GM18867 (cell line): Measurements from ENCODE around the gene NR1H4.
"Not testable (repeated sequence)": the region's sequence is repeated elsewhere in the genome, so short reads cannot be mapped to it uniquely, and the experiment has no call there.

Source experiments
- ATAC-seq: cut with Tn5 transposase; IDR thresholded peaks from one replicate; pipeline ENCODE4 v1.9.1; 2021; ENCODE audit warnings: mild to moderate bottlenecking, moderate library complexity; ENCODE audit not compliant: unreplicated experiment

Gene NR1H4

DNA sequence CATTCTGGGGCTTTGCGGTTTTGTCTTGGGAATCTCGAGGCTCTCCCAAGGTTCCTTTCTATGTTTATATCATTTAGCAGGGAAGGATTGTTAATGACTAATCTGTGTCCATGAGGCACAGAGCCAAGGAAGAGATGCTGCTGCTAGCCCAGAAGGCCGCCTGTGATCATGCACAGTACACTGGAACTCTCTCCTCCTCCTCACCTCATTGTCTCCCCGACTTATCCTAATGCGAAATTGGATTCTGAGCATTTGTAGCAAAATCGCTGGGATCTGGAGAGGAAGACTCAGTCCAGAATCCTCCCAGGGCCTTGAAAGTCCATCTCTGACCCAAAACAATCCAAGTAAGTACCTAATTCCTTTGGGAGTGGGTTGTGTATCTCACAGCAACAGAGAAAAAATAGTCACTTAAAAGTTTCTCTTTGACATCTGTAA lies at the start of gene NR1H4:
Gene NR1H4 (plus strand): TSS at position 151 of the 435 bp plus-strand sequence. CDS start 19,458 bp downstream, outside the sequence.
- ATAC-seq, result no peak

DNA sequence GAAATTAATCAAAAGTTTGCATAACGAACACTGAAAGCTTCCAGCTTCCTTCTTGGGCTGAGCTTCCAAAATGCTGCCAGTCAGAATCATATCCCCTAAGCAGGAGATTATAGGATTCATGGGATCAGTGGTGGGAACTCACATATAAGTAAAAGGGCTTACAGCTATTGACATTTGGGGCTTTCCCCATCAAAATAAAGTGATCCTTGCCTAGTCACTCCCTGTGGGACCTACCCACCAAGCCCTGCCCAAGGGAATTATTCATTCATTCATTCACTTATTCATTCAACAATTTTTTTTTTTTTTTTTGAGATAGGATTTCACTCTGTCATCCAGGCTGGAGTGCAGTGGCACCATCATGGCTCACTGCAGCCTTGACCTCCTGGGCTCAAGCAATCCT lies 47.5 kb upstream of the NR1H4 start:
- no peak for ATAC-seq

DNA sequence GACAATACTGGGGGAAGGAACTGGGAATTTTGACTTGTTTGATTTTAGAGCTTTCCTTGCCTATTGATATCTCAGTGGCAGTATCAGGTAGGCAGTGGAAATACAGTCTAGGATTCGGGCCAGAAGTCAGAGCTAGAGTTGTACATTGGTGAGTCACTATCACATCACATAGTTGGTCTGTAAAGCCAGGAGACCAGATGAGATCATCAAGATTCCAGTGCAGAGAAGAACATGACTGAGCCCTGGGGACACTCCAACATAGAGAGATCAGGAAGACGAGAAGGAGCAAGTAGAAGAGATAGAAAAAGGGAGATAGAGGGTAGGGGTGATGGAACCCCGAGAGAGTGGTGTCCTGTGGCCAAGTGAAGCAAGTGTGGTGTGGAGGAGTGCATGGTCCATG lies 46.6 kb upstream of the NR1H4 start:
- no peak for ATAC-seq

DNA sequence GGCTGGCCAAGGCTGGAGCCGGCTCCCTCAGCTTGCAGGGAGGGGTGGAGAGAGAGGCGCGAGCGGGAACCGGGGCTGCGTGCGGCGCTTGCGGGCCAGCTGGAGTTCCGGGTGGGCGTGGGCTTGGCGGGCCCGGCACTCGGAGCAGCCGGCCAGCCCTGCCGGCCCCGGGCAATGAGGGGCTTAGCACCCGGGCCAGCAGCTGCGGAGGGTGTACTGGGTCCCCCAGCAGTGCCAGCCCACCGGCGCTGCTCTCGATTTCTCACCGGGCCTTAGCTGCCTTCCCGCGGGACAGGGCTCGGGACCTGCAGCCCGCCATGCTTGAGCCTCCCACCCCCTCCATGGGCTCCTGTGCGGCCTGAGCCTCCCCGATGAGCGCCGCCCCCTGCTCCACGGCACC lies 43.4 kb upstream of the NR1H4 start:
- not testable (repeated sequence) for ATAC-seq

DNA sequence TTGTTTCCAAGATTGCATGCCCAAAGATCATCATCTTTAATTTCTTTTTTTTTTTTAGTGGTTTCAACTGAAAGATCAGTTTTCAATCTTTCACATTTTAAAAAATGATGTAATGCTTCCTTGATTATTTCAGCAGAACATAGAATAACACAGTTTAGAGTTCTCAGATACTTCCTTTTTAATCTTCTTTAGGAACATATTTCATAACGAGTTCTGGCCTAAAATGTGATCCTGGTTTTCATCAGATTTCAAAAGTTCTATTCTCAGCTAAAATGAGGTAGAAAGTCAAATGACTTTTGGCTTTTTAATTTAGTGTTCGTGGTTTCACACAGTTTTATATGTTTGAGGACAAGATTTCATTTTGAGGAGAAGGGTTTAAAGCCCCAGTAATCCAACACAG lies 40.0 kb upstream of the NR1H4 start:
- no peak for ATAC-seq

DNA sequence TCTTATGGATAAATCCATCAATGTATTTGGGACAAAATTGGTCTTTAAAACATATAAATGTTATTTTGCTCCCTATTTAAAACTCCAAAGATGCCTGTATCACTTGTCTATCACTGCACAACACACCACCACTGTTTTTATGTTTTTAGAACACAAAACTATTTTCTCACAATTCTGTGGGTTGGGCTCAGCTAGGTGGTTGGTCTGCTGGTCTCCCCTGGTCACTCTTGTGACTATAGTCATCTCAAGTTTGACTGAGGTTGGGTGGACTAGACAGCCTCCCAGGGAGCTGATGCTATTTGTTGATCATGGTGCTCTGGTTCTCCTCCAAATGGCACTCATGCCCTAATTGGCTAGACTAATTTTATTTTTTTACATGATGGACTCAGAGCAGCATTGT lies 39.5 kb upstream of the NR1H4 start:
- no peak for ATAC-seq

DNA sequence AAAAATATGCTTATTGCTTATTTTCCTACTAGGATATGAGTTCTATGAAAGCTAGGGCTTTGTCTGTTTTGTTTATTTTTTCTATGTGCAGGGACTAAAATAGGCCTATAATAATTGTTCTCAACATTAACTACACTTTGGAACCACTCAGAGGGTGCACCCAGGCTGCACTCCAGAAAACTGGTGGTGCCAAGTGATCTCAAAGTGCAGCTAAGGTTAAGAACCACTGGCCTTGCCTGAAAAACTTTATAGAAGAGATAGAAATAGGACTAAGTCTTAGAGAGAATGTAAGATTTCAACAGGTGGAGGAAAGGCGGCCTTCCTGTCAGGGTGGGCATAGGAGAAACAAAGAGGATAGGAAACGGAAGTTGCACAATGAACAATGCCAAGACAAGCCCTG lies 37.7 kb upstream of the NR1H4 start:
- ATAC-seq, result no peak

DNA sequence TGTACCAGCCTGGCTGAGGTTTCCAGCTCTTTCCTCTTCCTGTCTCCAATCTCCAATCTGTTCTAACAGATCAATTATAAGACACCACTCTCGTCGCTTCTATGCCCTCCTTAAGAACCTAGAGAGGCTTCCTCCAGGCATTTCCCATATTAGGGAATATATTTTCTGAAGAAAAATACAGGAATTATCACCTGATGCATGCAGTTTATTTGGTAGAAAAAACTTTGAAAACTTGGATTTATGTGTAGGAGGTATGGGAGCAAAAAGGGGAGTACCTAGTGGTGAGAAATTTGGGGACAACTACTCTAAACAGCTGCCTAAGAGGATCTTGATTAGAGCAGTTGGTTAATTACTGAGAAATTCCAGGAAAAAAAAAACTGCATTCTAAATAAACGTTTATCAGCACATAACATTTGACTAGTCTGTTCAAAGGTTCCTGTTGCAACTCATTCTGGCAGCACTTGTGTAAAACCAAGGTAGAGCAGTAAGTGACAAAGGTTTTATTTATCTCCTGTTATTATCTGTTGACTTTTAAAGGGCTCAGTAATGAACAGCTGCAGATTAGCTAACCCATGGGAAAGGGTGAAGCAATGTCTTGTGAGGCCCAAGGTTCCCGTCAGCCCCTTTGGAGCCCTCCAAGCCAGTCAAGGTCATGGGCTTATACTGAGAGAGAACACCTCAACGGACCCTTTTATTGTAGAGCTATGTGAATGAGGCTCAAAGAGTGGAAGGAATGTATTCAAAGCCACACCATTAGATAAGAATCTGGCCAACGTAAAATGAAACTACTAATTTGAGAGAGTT lies 36.4 kb upstream of the NR1H4 start:
- no peak for ATAC-seq

DNA sequence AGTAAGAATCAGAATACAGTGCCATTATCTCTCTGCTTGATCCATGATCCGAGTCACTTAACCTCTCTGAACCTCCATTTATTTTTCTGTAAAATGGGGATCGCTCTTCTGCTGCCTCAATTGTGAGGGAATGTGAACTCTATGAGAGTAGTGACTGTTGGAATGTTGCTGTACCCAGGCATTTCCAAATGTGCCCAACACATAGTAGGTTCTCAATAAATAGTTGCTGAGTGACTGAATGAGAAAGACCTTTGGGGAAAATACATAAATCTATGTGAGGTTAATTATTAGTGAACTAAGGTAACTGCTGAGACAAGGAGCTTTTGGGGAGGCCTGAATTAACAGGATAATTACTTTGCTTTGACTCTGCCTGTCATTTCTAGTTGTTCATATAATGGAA lies 33.9 kb upstream of the NR1H4 start:
- ATAC-seq, result no peak

DNA sequence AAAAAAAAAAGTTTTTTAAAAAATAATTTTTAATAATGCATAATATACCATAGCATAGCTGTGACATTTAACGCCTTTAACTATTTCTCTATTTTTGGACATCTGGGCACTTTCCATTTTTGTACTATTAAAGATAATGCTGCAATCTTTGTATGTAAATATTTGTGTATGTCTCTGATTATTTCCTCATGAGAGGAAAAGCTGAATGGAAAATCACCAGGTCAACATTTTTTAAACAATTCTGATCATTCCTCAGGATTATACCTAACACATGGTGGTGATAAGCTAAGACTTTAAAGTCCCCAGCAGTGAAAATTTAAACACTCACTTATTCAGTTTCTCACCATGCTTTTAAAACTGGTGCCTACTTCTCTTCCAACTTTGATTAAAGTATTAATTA lies 31.3 kb upstream of the NR1H4 start:
- ATAC-seq, result no peak

DNA sequence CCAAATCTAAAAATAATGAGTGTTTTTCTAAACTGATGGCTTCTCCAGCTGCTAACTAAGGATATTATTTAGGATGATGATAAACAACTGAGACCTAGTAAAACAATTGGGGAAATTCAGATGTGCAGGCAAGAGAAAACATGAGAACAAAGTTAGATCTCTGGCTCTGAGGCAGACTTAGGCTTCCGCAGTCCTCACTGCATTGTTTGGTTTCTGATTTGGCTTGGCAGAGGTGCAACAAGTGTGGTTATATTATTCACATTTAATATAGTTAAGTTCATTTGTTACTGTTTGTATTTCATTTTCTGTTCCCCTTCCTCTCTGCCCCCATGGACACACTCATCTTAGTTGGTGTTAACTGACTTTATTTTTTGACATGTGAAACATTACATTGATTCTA lies 30.2 kb upstream of the NR1H4 start:
- no peak for ATAC-seq

DNA sequence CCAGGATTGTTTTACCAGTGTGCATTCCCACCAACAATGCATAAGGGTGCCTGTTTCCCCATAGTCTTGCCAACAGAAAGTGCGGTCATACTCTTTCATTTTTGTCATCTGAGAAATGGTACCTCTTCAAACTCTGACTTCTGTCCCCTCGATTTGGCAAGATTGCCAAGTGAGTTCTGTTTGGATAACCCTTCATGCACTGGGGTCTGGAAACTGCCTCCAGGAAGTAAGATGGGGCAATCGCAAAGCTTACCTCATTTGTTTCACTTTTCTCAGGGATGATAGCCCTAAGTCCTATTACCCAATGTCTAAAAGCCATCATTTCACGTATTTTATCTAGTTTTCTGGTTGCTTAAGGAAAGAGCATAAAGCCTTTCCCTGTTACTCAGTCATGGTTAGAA lies 28.6 kb upstream of the NR1H4 start:
- ATAC-seq, result no peak

DNA sequence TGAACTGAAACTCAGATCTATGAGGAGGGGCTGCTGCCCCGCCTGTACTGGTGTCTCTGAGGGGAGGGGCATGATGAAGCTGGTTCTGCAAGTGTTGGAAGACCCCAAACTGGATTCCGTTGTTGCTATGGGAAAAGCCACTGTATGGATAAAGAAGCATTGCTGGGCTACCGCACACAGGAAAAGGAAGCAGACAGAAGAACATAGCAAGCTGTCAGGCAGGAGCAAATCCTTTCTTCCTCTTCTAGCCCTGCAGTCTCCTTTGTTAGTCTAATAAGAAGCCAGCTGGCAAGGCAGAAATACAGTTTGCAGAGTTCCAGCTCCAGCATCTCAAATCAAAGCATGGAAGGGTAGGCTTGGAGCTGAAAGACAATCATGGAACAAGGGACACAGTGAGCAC lies 26.3 kb upstream of the NR1H4 start:
- ATAC-seq, result no peak

DNA sequence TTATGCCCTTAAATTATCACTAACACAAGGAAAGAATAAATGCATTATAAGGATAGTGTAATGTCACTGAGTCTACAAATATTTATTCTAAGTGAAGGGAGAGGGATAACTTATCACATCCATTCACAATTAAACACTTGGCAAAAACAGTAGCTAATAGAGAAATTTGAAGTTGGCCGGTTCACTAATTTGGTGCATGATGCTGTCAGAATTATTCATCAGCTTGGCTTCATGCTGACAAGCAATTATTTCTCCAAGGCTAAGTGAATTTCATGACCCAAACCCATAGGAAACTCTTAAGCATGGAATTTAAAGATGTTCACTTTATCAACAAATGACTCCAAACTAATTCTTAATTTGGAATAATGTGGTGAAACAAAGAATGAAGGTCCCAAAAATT lies 25.0 kb upstream of the NR1H4 start:
- ATAC-seq, result no peak

DNA sequence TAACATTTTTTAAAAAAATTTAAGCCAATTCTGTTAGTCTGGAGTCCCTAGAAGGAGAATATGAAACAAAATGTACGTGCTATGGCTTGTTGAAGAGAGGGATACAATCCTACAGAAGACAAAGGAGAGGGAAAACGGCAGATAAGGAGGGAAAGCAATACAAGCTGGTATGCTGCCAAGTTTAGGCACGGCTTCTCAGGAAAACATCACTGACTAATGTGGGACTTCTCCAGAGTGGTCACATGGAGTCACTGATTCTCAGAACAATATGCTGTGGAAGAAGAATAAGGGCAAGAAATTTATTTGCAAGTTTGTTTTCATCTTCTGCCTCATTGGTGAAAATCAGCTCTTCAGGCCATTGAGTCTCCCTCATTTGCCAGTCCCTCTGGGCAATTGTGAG lies 22.9 kb upstream of the NR1H4 start:
- no peak for ATAC-seq

DNA sequence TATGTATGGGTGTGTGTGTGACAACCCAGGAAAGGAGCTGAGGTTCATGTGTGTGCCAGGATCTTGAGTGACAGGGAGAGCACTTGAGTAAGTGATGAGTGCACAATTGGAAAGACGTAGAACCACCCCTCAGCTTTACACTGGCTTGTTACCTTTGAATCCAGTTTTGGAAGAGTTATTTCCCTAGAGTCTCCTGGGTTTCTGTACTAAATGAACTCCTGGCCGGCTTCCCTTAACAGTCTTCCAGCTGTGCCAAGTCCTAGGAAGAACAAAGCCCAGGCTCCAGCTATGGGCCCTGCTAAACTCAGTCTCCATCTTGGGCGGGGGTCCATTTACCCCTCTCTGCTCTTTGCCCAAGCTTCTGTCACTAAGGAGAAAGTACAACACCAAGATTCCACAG lies 19.7 kb upstream of the NR1H4 start:
- no peak for ATAC-seq

DNA sequence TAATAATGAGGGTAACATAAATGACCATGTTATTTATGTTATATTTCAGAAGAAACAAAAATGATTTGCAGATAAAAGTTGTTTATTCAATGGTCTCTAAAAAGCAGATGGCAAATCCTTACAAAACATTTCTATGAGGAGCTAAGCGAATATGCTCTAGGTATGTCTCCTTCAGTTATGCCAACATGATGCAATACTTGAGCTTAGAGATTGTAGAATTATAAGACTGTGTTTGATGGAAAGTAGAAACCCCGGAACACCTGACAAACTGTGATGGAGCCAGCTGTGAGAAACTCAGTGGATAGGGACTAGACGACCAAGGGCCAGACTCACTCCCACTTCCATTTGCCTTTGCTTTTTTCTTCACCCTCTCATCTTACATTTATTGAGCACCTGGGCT lies 17.8 kb upstream of the NR1H4 start:
- no peak for ATAC-seq

DNA sequence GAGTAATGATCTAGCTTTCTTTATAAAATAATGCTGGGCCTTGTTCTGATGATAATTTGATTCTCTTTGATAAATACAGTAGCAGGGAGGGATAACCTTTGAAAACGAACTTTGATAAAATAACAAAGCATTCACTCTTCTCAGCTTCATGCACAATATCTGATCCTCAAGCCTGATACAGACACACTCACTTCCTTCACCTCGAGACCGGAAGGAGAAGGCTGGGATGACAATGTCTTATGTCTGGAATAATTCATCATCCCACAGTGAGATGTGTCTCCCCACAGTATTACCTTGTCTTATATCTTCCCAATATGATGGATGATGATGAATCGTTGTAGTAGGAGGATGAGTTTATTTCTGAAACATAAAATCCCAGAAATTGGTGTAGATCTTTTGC lies 15.5 kb upstream of the NR1H4 start:
- ATAC-seq, result no peak

DNA sequence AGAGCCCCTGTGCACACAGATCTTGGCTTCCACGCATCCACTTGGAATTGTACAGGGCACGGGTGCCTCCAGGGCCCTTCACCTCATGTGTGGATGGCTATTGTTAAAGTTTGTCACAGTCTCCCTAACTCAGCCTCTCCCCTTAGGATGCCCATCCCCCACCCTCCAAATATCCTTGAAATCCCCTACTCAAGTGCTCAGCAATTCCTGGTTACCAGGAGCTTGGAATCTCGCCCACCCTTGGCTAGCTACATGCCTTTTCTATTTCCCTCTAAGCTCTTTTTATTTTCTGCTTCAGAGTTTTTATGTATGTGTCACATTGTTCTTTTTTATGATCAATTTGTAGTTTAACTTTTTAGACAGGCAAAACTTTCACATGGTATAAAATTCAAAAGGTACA lies 13.0 kb upstream of the NR1H4 start:
- ATAC-seq, result no peak

DNA sequence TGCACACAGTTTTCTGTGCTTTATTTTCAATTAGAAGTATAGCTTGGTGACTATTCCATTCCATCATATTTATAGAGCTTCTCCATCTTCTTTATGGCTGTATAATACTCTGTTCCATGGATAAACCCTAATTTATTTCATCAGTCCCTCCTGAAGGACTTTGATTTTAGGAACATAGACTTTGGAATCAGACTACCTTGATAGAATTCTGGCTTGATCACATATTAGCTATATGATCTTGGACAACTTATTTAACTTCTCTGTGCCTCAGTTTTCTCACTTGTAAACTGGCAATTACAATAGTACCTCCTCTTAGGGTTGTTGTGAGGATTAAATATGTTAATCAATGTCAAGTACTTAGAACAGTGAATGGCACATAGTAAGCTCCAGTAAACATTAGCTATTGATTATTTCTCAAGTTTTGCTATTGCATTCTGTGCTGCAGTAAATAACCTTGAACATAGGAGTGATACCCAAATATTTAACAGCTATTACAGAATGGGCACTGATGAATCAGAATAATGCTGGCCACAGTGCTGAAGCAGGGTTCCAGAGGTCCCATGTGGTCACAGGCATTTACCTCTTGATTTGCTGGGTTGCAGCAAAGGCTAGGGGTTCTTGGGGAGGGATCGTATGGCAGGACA lies 12.2 kb upstream of the NR1H4 start:
- ATAC-seq, result no peak

DNA sequence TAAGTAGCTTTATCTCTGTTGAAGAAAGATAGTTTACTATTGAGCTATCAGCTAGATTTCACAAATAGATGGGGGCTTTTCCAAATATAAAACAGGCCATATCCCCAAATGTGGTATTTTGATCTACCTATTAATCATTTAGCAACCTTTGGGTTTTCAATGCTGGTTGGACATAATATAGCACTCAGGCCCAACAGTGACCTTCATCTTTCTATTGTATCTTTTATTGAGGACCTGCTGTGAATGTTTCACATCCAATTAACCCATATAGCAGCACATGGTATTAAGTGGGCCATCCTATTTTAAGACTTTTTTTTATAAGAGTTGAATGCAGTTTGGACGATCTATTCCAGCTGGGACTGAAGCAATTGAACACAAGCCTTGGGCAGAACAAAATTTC lies 10.0 kb upstream of the NR1H4 start:
- no peak for ATAC-seq

DNA sequence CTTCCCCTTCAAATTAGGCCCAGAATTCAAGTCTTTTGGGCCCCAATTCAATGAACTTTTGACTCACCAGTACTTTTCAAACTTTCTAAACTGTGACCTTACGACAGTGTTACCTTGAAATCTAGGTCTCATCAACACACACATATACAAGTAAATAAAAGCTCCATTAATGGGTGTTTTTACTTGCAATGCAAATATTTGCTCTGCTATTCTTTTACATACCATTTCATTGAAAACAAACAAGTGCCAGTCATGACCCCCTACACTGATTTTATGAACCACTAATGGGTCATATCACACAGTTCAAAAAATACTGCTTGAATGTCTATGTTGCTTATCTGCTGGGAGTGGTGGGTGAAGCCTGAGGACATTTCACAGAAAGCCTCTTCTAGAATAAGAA lies 9.1 kb upstream of the NR1H4 start:
- no peak for ATAC-seq

DNA sequence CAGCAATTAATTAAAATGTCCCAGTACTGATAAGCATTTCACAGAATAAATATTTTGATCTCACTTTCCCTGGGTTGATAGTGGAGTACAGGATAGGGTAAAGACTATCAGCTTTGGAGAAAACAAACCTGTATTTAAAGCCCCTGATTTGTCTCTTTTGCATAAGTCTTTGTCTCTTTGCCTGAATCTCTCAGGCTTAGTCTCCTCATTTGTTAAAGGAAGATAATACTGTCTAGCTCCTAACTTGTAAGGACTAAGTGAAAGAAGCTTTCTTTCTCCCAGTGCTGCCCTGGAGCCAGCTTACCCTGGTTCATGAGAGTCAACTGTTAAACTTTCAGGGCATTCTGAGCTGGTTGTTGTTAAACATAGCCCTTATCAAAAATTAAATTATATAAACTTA lies 5.5 kb upstream of the NR1H4 start:
- no peak for ATAC-seq
